B cell (primary cell): ENCODE measurements around the gene MYOCOS. TPM values are rescaled to one million over a fixed set of nuclear protein-coding genes. Genes with fewer than 3 reads are reported as not detected.

Experiments used
- ATAC-seq: fragments of 200-7000 bp; cut with Tn5 transposase; one replicate; pipeline ENCODE4 v1.10.0; 2021; ENCODE audit warnings: low read depth, mild to moderate bottlenecking, moderate number of reproducible peaks, moderate library complexity
- CTCF ChIA-PET: fragments of 350-600 bp; sonication (Branson Sonifier 250); formaldehyde crosslinking; loops from one replicate; lab custom pipeline; 2021; ENCODE audit warnings: antibody characterized with exemption, inconsistent platforms; lab: Charles Lee
- POLR2A ChIA-PET: fragments of 350-600 bp; sonication (Branson Sonifier 250); formaldehyde crosslinking; loops from one replicate; lab custom pipeline; 2021; ENCODE audit warnings: antibody characterized with exemption; lab: Charles Lee
- DNase-seq: peaks from one replicate; pipeline ENCODE4 v3.0.0; 2013
- H2AFZ ChIP-seq: 2 replicates; pipeline ENCODE4 v1.6.1; 2012; ENCODE audit warnings: mild to moderate bottlenecking, low read depth, low read length; ENCODE audit not compliant: insufficient read depth, poor library complexity, severe bottlenecking
- H3K27ac ChIP-seq, 2 donors: 1 replicate in 1 of 2; 2 replicates in 1 of 2; pipeline ENCODE4 v1.5.1; 2012 to 2013; ENCODE audit warnings: low read length in 2 of 2, mild to moderate bottlenecking in 2 of 2, moderate library complexity in 1 of 2
- H3K27me3 ChIP-seq, 4 experiments: fragments of 200-600 bp in 1 of 4; sonication (generic) in 1 of 4; replicated peaks in 1 of 4; 1 replicate in 2 of 4; 2 replicates in 2 of 4; pipeline versions ENCODE4 v1.6.1 to v1.7.0; 2013 to 2016; ENCODE audit warnings: low read length in 3 of 4, mild to moderate bottlenecking in 2 of 4, mixed read lengths in 1 of 4, moderate library complexity in 1 of 4; ENCODE audit not compliant: insufficient read depth in 4 of 4, control insufficient read depth in 3 of 4; ENCODE audit errors: control extremely low read depth in 1 of 4
- H3K36me3 ChIP-seq, 2 experiments: replicated peaks in 1 of 2; 1 replicate in 1 of 2; 2 replicates in 1 of 2; pipeline versions ENCODE4 v1.6.1 to v1.7.1; 2013; ENCODE audit warnings: low read length in 1 of 2; ENCODE audit not compliant: insufficient read depth in 2 of 2, control insufficient read depth in 1 of 2; ENCODE audit errors: control extremely low read depth in 1 of 2, extremely low read depth in 1 of 2
- H3K4me1 ChIP-seq, 2 donors: fragments of 200-600 bp in 1 of 2; sonication (generic) in 1 of 2; 1 replicate in 1 of 2; 2 replicates in 1 of 2; pipeline versions ENCODE4 v1.5.1 to v1.6.1; 2013 to 2017; ENCODE audit warnings: low read length in 2 of 2; ENCODE audit not compliant: control insufficient read depth in 2 of 2, insufficient read depth in 2 of 2
- H3K4me2 ChIP-seq: replicated peaks from 2 replicates; pipeline ENCODE3; 2012; ENCODE audit warnings: mild to moderate bottlenecking, low read depth, low read length; ENCODE audit not compliant: poor library complexity, severe bottlenecking
- H3K4me3 ChIP-seq, 5 experiments: fragments of 200-600 bp in 1 of 5; sonication (generic) in 1 of 5; 1 replicate in 3 of 5; 2 replicates in 2 of 5; pipeline versions ENCODE4 v1.5.1 to v1.7.0; 2011 to 2016; ENCODE audit warnings: low read length in 4 of 5, mild to moderate bottlenecking in 4 of 5, low read depth in 2 of 5, control low read depth in 1 of 5, moderate library complexity in 1 of 5; ENCODE audit not compliant: insufficient read depth in 1 of 5; ENCODE audit errors: control extremely low read depth in 1 of 5, extremely low read depth in 1 of 5
- H3K79me2 ChIP-seq: fragments of 200-600 bp; sonication (generic); one replicate; pipeline ENCODE4 v1.6.0; 2016; ENCODE audit warnings: low read length; ENCODE audit not compliant: control insufficient read depth, insufficient read depth
- H3K9ac ChIP-seq: fragments of 200-600 bp; sonication (generic); 2 replicates; pipeline ENCODE4 v1.6.1; 2017; ENCODE audit warnings: mild to moderate bottlenecking, low read length, moderate library complexity
- H3K9me3 ChIP-seq, 3 donors: one replicate each; pipeline versions ENCODE4 v1.6.1 to v1.7.1; 2013; ENCODE audit warnings: low read length in 2 of 3; ENCODE audit not compliant: control insufficient read depth in 2 of 3, insufficient read depth in 1 of 3; ENCODE audit errors: control extremely low read depth in 1 of 3
- H4K20me1 ChIP-seq: 2 replicates; pipeline ENCODE4 v1.6.0; 2012; ENCODE audit warnings: mild to moderate bottlenecking, low read length; ENCODE audit not compliant: insufficient read depth, control insufficient read depth, poor library complexity, severe bottlenecking
- H3K27ac Mint-ChIP-seq: one replicate; pipeline ENCODE4 v1.8.0; 2021; ENCODE audit warnings: mixed read lengths
- H3K27me3 Mint-ChIP-seq: one replicate; pipeline ENCODE4 v1.8.0; 2021; ENCODE audit warnings: mixed read lengths
- H3K4me1 Mint-ChIP-seq: one replicate; pipeline ENCODE4 v1.8.0; 2021; ENCODE audit warnings: mixed read lengths
- H3K4me3 Mint-ChIP-seq: one replicate; pipeline ENCODE4 v1.8.0; 2021; ENCODE audit warnings: mixed read lengths
- H3K9me3 Mint-ChIP-seq: one replicate; pipeline ENCODE4 v1.8.0; 2022; ENCODE audit warnings: mixed read lengths; ENCODE audit not compliant: insufficient read depth
- CTCF ChIP-seq: fragments of 200-600 bp; IDR thresholded peaks from one replicate; pipeline ENCODE4 v1.8.0; 2022; ENCODE audit warnings: antibody characterized with exemption, mild to moderate bottlenecking
- EZH2 ChIP-seq: IDR thresholded peaks from 2 replicates; pipeline ENCODE4 v1.6.1; 2012; ENCODE audit warnings: borderline replicate concordance, low read depth, mild to moderate bottlenecking, moderate library complexity, low read length; ENCODE audit not compliant: insufficient read depth, poor library complexity, severe bottlenecking
- WGBS: methylation state at CpG from one replicate; pipeline ENCODE4 v1.1.5; 2013; ENCODE audit warnings: missing lambda C conversion rate; ENCODE audit not compliant: insufficient coverage; 5-methylcytosine and 5-hydroxymethylcytosine counted together
- intact Hi-C: fragments of 100-400 bp; cut with micrococcal nuclease; formaldehyde crosslinking; loops from one replicate; pipeline ENCODE4 v1.10.0; 2022
- polyA plus RNA-seq: library from polyadenylated mRNA; depleted of rRNA; stranded (reverse); fragments of >200 nt; gene quantifications from 2 replicates; pipeline ENCODE4 v1.2.3, GENCODE V29; 2012
- total RNA-seq, 2 donors: library from RNA; stranded (reverse); fragments of 120-200 nt in 1 of 2; gene quantifications; 1 replicate in 1 of 2; 2 replicates in 1 of 2; pipeline versions ENCODE4 v1.2.3 to v1.2.4, GENCODE V29; 2013 to 2022

The MYOCOS gene
- total and polyA plus RNA-seq, 2 donors (not counting 1 experiment from before 2014, with no cell fraction given): 0.39 TPM; not detected in 1

GRCh38 chr1:171645553-171646248, 23.7 kb downstream of the MYOCOS start:
- H3K4me1 Mint-ChIP-seq: peaks cover 3% of the 10 kb centered on the region
- H3K4me3 Mint-ChIP-seq: no peak overlapping the region
- H3K4me1 ChIP-seq: no peaks in the 10 kb centered on the region
- no peak overlapping the region for H3K27ac ChIP-seq
- H4K20me1 ChIP-seq: no peaks in the 10 kb centered on the region
- no peaks in the 10 kb centered on the region for H3K79me2 ChIP-seq
- WGBS: 77% methylated on average over 7 of the region's 8 CpGs
- H3K4me2 ChIP-seq: no peak overlapping the region
- H3K4me3 ChIP-seq: no peak overlapping the region
- no peaks in the 10 kb centered on the region for H3K9me3 Mint-ChIP-seq
- intact Hi-C loops: loop anchor here (1.0 kb wide), 1 partner anchor 340 kb away; no protein-coding TSS in a partner anchor
- H3K27me3 ChIP-seq: no peaks in the 10 kb centered on the region
- TF ChIP-seq CTCF (no peak), EZH2 (no peak)
- CTCF ChIA-PET: interaction anchor here (1.1 to 3.0 kb wide), 4 partner anchors 9 to 342 kb away, joined by 3 to 18 read pairs (median 4); no protein-coding TSS in a partner anchor
- no peak overlapping the region for H2AFZ ChIP-seq
- no peak overlapping the region for H3K9ac ChIP-seq
- POLR2A ChIA-PET: no interaction called here
- no peak overlapping the region for H3K27ac Mint-ChIP-seq
- peaks cover 6% of the 10 kb centered on the region for H3K27me3 Mint-ChIP-seq
- no peak for ATAC-seq
- no peak for DNase-seq
- H3K9me3 ChIP-seq: no peaks in the 10 kb centered on the region
- H3K36me3 ChIP-seq: no peaks in the 10 kb centered on the region

GRCh38 chr1:171646249-171646560, 24.2 kb downstream of the MYOCOS start:
- WGBS: no CpG with 5 or more reads among the region's 1 CpG
- POLR2A ChIA-PET: no interaction called here
- H2AFZ ChIP-seq: no peak overlapping the region
- no peaks in the 10 kb centered on the region for H3K27me3 ChIP-seq
- H4K20me1 ChIP-seq: no peaks in the 10 kb centered on the region
- TF ChIP-seq EZH2: no peak
- no peak for TF ChIP-seq CTCF
- Mint-ChIP-seq H3K27ac (no peak overlapping the region), H3K4me1 (peaks cover 3% of the 10 kb centered on the region), H3K4me3 (no peak overlapping the region), H3K27me3 (peaks cover 8% of the 10 kb centered on the region), H3K9me3 (no peaks in the 10 kb centered on the region)
- H3K4me1 ChIP-seq: no peaks in the 10 kb centered on the region
- CTCF ChIA-PET: interaction anchor here (1.0 to 3.0 kb wide), 2 partner anchors 10 to 339 kb away, joined by 4 to 18 read pairs; no protein-coding TSS in a partner anchor
- intact Hi-C loops: no loop called here
- no peak overlapping the region for H3K9ac ChIP-seq
- H3K27ac ChIP-seq: no peak overlapping the region
- H3K9me3 ChIP-seq: no peaks in the 10 kb centered on the region
- no peaks in the 10 kb centered on the region for H3K79me2 ChIP-seq
- DNase-seq (no peak), ATAC-seq (no peak)
- H3K4me3 ChIP-seq: no peak overlapping the region
- H3K4me2 ChIP-seq: no peak overlapping the region
- H3K36me3 ChIP-seq: no peaks in the 10 kb centered on the region
